Measurements from ENCODE around the gene TTLL10.

GRCh38 chr1:1222575-1223225 is 49.0 kb downstream of the TTLL10 start:
- TF ChIP-seq CTCF (IDR thresholded peaks at IDR 0.05; ENCODE audit: insufficient read depth, low read length, poor library complexity, severe bottlenecking) (no peak), EZH2phosphoT487 (conservative IDR thresholded peaks at IDR 0.05; ENCODE audit: low read length) (no peak)
